Psoas muscle (tissue), 8 donors: Measurements from ENCODE around the gene C16orf95. TPM values are rescaled to one million over a fixed set of nuclear protein-coding genes. Genes with fewer than 3 reads are reported as not detected.

Source experiments
- ATAC-seq, 4 donors: fragments of 200-7000 bp; cut with Tn5 transposase; one replicate each; pipeline ENCODE4 v1.9.1; 2020; ENCODE audit warnings: moderate library complexity in 3 of 4, mild to moderate bottlenecking in 2 of 4
- DNase-seq, 2 donors: peaks; one replicate each; pipeline ENCODE4 v3.0.0-alpha.2; 2020
- H3K27ac ChIP-seq: fragments of 200-600 bp; one replicate; pipeline ENCODE4 v1.8.0; 2022
- H3K27me3 ChIP-seq, 3 donors: fragments of 200-600 bp in 1 of 3; one replicate each; pipeline versions ENCODE4 v1.6.1 to v1.8.0; 2013 to 2022; ENCODE audit warnings: low read length in 2 of 3, mild to moderate bottlenecking in 2 of 3, moderate library complexity in 1 of 3; ENCODE audit not compliant: insufficient read depth in 3 of 3
- H3K36me3 ChIP-seq, 2 donors: fragments of 200-600 bp in 1 of 2; one replicate each; pipeline versions ENCODE4 v1.6.1 to v1.8.0; 2013 to 2022; ENCODE audit warnings: low read depth in 1 of 2, mild to moderate bottlenecking in 1 of 2, moderate library complexity in 1 of 2; ENCODE audit not compliant: insufficient read depth in 1 of 2
- H3K4me1 ChIP-seq: fragments of 200-600 bp; one replicate; pipeline ENCODE4 v1.8.0; 2022
- H3K4me3 ChIP-seq: fragments of 200-600 bp; one replicate; pipeline ENCODE4 v1.8.0; 2022; ENCODE audit warnings: mild to moderate bottlenecking
- H3K9me3 ChIP-seq: fragments of 200-600 bp; one replicate; pipeline ENCODE4 v1.8.0; 2022
- WGBS, 3 donors: extraction: QIAGEN DNeasy Blood & Tissue Kit; methylation state at CpG; one replicate each; pipeline versions ENCODE4 v1.1.6 to v1.1.7; 2013; 5-methylcytosine and 5-hydroxymethylcytosine counted together
- intact Hi-C, 2 donors: fragments of 100-400 bp; cut with DNase I; formaldehyde crosslinking; loops; one replicate each; pipeline versions ENCODE4 v1.11.0 to v1.14.2; 2022
- polyA plus RNA-seq, 3 donors: library from polyadenylated mRNA; stranded (reverse); fragments of 200-250 nt; gene quantifications; one replicate each; pipeline ENCODE4 v1.2.3, GENCODE V29; 2013
- total RNA-seq, 4 donors: library from RNA; stranded (reverse); fragmentation: NEBNext Ultra II Directional in 2 of 4; extraction: Animal tissue kit (Norgen Biotek cat#: 25700) in 2 of 4; gene quantifications; one replicate each; pipeline versions ENCODE4 v1.2.1 to v1.2.4, GENCODE V29; 2021 to 2023
- TF ChIP-seq, protein P1 (sequence below): fragments of 200-600 bp; IDR thresholded peaks from one replicate; pipeline ENCODE4 v1.8.0; 2022; ENCODE audit warnings: antibody characterized with exemption
- donor health status: healthy with polysubstance abuse.
- donor health status: DM: no; HTN: no; CAD: no; lungs with moderate emphysema.
- donor health status: Bipolar disorder and iron deficiency.
- donor health status: healthy.
- donor health status: DM: yes; HTN: yes; CAD: no.
- donor health status: DM: no; HTN: no; CAD: no.
- donor health status: DM: no; HTN: no; CAD: no.
- donor health status: DM: yes; HTN: yes; CAD: no.

C16orf95 gene
- total and polyA plus RNA-seq, 7 donors = 1.7 to 8.1 (median 5.4) TPM

DNA sequence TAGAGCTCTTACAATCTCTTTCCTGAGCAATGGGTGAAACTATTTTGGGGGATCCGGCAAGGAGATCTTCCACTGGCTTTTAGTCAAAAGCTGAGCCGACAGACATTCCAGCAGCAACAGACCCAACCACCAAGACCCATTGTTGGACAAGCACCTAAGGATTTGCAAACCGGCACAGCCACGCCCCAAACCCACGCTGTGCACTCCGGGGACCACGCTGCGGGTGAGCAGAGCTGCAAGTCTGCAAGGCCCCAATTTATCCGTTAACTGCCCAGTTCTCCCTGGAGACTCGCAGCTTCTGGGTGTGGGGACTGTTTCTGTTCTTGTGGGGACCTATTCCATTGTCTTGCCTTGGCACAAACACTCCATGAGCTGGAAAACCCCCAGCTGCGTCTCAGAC, 45.9 kb downstream of the C16orf95 start:
- TF ChIP-seq, protein P1, sequence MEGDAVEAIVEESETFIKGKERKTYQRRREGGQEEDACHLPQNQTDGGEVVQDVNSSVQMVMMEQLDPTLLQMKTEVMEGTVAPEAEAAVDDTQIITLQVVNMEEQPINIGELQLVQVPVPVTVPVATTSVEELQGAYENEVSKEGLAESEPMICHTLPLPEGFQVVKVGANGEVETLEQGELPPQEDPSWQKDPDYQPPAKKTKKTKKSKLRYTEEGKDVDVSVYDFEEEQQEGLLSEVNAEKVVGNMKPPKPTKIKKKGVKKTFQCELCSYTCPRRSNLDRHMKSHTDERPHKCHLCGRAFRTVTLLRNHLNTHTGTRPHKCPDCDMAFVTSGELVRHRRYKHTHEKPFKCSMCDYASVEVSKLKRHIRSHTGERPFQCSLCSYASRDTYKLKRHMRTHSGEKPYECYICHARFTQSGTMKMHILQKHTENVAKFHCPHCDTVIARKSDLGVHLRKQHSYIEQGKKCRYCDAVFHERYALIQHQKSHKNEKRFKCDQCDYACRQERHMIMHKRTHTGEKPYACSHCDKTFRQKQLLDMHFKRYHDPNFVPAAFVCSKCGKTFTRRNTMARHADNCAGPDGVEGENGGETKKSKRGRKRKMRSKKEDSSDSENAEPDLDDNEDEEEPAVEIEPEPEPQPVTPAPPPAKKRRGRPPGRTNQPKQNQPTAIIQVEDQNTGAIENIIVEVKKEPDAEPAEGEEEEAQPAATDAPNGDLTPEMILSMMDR = no peak
- ATAC-seq (no peak), DNase-seq (no peak)
- intact Hi-C loops = loop anchor here in 1 of 2 donors (10.0 kb wide), 2 partner anchors 206 to 416 kb away; no protein-coding TSS in a partner anchor
- 82 to 87% (median 84%) methylated on average over 11 of the region's 11 CpGs for WGBS, 3 donors
- Histone ChIP-seq H3K27ac (no peak overlapping the region), H3K4me3 (no peak overlapping the region), H3K27me3 (no peaks in the 10 kb centered on the region), H3K9me3 (no peaks in the 10 kb centered on the region), H3K4me1 (no peaks in the 10 kb centered on the region), H3K36me3 (no peaks in the 10 kb centered on the region)

DNA sequence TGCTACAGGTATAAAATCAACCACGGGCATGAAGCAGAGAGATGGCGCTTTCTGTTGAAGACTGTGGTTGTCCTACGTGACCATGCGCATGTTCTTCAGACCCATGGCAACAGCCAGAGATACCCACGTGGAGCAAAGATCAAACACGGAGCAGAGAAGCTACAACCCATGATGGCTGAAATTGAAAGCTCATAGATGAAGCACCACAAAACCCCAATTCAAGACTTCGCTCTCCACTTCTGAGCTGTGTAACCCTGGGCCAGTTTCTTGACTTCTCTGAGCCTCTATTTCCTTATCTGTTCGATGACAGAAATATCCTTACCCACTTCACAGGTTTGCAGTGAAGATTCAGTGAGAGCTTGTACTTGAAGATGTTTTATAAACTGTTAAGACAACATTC, 49.6 kb downstream of the C16orf95 start:
- ATAC-seq = no peak
- Histone ChIP-seq H3K27me3 (no peaks in the 10 kb centered on the region), H3K4me1 (no peaks in the 10 kb centered on the region), H3K36me3 (no peaks in the 10 kb centered on the region), H3K27ac (no peak overlapping the region), H3K9me3 (no peaks in the 10 kb centered on the region), H3K4me3 (no peak overlapping the region)
- DNase-seq = no peak
- TF ChIP-seq, protein P1 = no peak
- WGBS, 3 donors = 87 to 88% (median 87%) methylated on average over 8 of the region's 8 CpGs
- intact Hi-C loops = no loop called here

DNA sequence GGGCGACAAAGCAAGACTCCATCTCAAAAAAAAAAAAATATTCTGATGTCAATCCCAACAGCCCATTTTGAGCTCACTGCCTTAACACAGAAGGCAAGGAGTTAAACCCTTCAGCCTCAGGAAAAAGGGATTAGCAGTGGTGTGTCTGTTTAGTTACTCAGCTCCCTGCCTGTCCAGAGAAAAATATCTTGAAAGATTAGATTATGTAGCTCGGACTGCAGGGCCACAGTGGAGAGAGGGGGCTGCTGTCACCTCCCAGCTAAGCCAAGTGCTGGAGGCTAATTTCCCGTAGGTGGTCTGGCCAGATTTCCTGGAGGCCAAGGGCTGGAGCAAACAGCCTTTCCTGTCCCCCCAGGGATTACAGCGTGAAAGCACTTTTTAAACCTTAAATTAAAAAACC, 50.3 kb downstream of the C16orf95 start:
- intact Hi-C loops = no loop called here
- 46 to 52% (median 47%) methylated on average over 4 of the region's 4 CpGs for WGBS, 3 donors
- no peak for DNase-seq

DNA sequence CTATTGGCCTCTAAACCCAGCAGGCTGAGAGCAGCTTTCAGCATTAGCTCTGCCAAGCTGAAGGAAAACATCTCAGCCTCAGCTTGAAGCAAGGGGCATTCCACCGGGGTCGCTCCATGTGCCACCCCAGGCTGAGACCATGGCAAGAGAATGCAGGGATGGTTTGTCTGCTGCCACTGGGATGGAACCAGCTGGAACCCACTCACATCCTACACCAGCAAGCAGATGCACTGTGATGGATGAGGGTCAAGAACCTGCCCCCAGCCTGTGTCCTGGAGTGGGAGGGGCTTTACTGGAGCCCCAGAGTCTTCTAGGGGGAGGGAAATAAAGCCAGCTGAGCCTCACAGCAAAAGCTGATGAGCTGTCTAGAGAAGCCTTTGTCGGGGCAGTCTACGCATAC, 51.9 kb downstream of the C16orf95 start:
- Histone ChIP-seq H3K27me3 (no peaks in the 10 kb centered on the region), H3K4me1 (no peaks in the 10 kb centered on the region), H3K9me3 (no peaks in the 10 kb centered on the region), H3K27ac (no peak overlapping the region), H3K4me3 (no peak overlapping the region), H3K36me3 (no peaks in the 10 kb centered on the region)
- no peak for ATAC-seq
- 89 to 92% (median 91%) methylated on average over 4 of the region's 4 CpGs for WGBS, 3 donors
- DNase-seq = no peak
- intact Hi-C loops = no loop called here
- TF ChIP-seq, protein P1 = no peak

More for the DNA sequence above, 50.3 kb downstream of the C16orf95 start:
- no peak overlapping the region for H3K27ac ChIP-seq
- H3K4me3 ChIP-seq = no peak overlapping the region
- H3K36me3 ChIP-seq = no peaks in the 10 kb centered on the region
- ATAC-seq = no peak
- H3K4me1 ChIP-seq = no peaks in the 10 kb centered on the region
- no peaks in the 10 kb centered on the region for H3K27me3 ChIP-seq
- TF ChIP-seq, protein P1 = no peak
- H3K9me3 ChIP-seq = no peaks in the 10 kb centered on the region

DNA sequence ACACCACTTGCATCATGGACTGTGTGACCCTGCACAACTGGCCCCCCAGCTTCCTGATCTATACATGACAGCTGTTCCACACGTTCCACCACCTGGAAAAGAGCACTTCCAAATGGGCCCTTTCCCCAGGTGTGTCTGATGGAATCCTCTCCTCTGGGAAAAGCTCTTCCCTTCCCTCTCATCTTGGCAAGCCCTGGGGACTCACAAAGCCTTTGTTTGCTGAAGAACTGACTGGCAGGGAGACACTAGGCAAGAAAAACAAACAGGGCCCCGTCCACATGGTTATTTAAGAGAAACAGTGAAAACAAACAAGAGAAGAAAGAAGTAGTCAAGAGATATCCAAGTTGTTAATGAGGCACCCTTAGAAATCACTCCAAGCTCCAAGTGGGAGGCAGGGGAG, 52.6 kb downstream of the C16orf95 start:
- Histone ChIP-seq H3K9me3 (no peaks in the 10 kb centered on the region), H3K27ac (no peak overlapping the region), H3K27me3 (no peaks in the 10 kb centered on the region), H3K4me1 (no peaks in the 10 kb centered on the region), H3K4me3 (no peak overlapping the region), H3K36me3 (no peaks in the 10 kb centered on the region)
- DNase-seq (no peak), ATAC-seq (no peak)
- WGBS, 3 donors = 58 to 74% (median 64%) methylated on average over 2 of the region's 2 CpGs
- intact Hi-C loops = no loop called here
- TF ChIP-seq, protein P1 = no peak
